IMR-90 (cell line): ENCODE results near the gene AMOTL2. TPM values are rescaled to one million over a fixed set of nuclear protein-coding genes. Genes with fewer than 3 reads are reported as not detected.

Experiments
- ATAC-seq: fragments of 200-7000 bp; cut with Tn5 transposase; 2 replicates; pipeline ENCODE4 v1.9.1; 2020; ENCODE audit warnings: low read depth, mild to moderate bottlenecking, moderate library complexity
- BruUV-seq: library from RNA; stranded (reverse); fragments of 400-500 nt; replicated peaks from 2 replicates; lab custom pipeline; 2021; lab: Mats Ljungman, UMichigan
- CTCF ChIA-PET: fragments of 300-600 bp; formaldehyde crosslinking; extraction: SDS; loops from one replicate; lab custom pipeline; 2021; ENCODE audit warnings: antibody characterized with exemption; lab: Yijun Ruan, JAX
- POLR2A ChIA-PET: fragments of 300-600 bp; sonication (Branson Sonifier 250); formaldehyde crosslinking; loops from one replicate; lab custom pipeline; 2022; ENCODE audit warnings: antibody characterized with exemption; ENCODE audit not compliant: unreplicated experiment; lab: Charles Lee
- DNase-seq: peaks from one replicate; pipeline ENCODE4 v3.0.0; 2013
- H2AFZ ChIP-seq: replicated peaks from 2 replicates; pipeline ENCODE3; 2013; ENCODE audit warnings: low read length, mild to moderate bottlenecking; ENCODE audit not compliant: poor library complexity
- H2AK5ac ChIP-seq: 2 replicates; pipeline ENCODE4 v1.6.1; 2013; ENCODE audit warnings: low read depth, low read length, inconsistent platforms
- H2AK9ac ChIP-seq: replicated peaks from 2 replicates; pipeline ENCODE3; 2013; ENCODE audit warnings: mild to moderate bottlenecking, low read depth, low read length, moderate library complexity; ENCODE audit not compliant: poor library complexity
- H2BK120ac ChIP-seq: 2 replicates; pipeline ENCODE4 v1.6.1; 2013; ENCODE audit warnings: low read depth, low read length, inconsistent platforms
- H2BK15ac ChIP-seq: 3 replicates; pipeline ENCODE4 v1.6.1; 2013; ENCODE audit warnings: low read depth, low read length, inconsistent platforms
- H2BK20ac ChIP-seq: 2 replicates; pipeline ENCODE4 v1.6.1; 2013; ENCODE audit warnings: low read depth, mild to moderate bottlenecking, inconsistent platforms, low read length, moderate library complexity
- H2BK5ac ChIP-seq: 2 replicates; pipeline ENCODE4 v1.6.1; 2013; ENCODE audit warnings: mild to moderate bottlenecking, low read depth, low read length, inconsistent platforms; ENCODE audit not compliant: poor library complexity, severe bottlenecking
- H3K14ac ChIP-seq: replicated peaks from 2 replicates; pipeline ENCODE4 v1.6.1; 2013; ENCODE audit warnings: low read depth, low read length, inconsistent platforms
- H3K18ac ChIP-seq: 2 replicates; pipeline ENCODE4 v1.6.1; 2013; ENCODE audit warnings: low read depth, low read length, control low read depth
- H3K23ac ChIP-seq: 2 replicates; pipeline ENCODE4 v1.6.1; 2013; ENCODE audit warnings: low read depth, low read length, inconsistent platforms
- H3K27ac ChIP-seq: 2 replicates; pipeline ENCODE4 v1.5.1; 2013; ENCODE audit warnings: mild to moderate bottlenecking, control low read depth, low read length; ENCODE audit not compliant: insufficient read depth
- H3K27me3 ChIP-seq: 2 replicates; pipeline ENCODE4 v1.6.1; 2013; ENCODE audit warnings: low read length; ENCODE audit not compliant: control insufficient read depth, insufficient read depth
- H3K36me3 ChIP-seq: 2 replicates; pipeline ENCODE4 v1.6.1; 2013; ENCODE audit warnings: low read length, mixed read lengths; ENCODE audit not compliant: control insufficient read depth, insufficient read depth
- H3K4ac ChIP-seq: 2 replicates; pipeline ENCODE4 v1.6.1; 2013; ENCODE audit warnings: low read depth, low read length, inconsistent platforms
- H3K4me1 ChIP-seq: 2 replicates; pipeline ENCODE4 v1.6.1; 2013; ENCODE audit warnings: low read length, mixed read lengths; ENCODE audit not compliant: control insufficient read depth, insufficient read depth
- H3K4me2 ChIP-seq: 2 replicates; pipeline ENCODE4 v1.6.1; 2013; ENCODE audit warnings: low read depth, mild to moderate bottlenecking, control low read depth, low read length, moderate library complexity
- H3K4me3 ChIP-seq: 2 replicates; pipeline ENCODE4 v1.5.1; 2013; ENCODE audit warnings: low read depth, mild to moderate bottlenecking, control low read depth, low read length, moderate library complexity; ENCODE audit not compliant: insufficient read depth
- H3K56ac ChIP-seq: 2 replicates; pipeline ENCODE4 v1.6.1; 2013; ENCODE audit warnings: low read length, inconsistent platforms; ENCODE audit not compliant: insufficient read depth; ENCODE audit errors: extremely low read depth
- H3K79me1 ChIP-seq, 2 experiments: 2 replicates each; pipeline ENCODE4 v1.6.1; 2013; ENCODE audit warnings: low read length in 2 of 2, inconsistent platforms in 1 of 2, low read depth in 1 of 2
- H3K9ac ChIP-seq: 2 replicates; pipeline ENCODE4 v1.6.1; 2013; ENCODE audit warnings: low read depth, low read length, control low read depth
- H3K9me1 ChIP-seq: 2 replicates; pipeline ENCODE4 v1.6.1; 2013; ENCODE audit warnings: low read length, inconsistent platforms; ENCODE audit not compliant: insufficient read depth
- H3K9me3 ChIP-seq: 2 replicates; pipeline ENCODE4 v1.6.1; 2013; ENCODE audit warnings: low read length; ENCODE audit not compliant: control insufficient read depth, insufficient read depth
- H4K20me1 ChIP-seq: 2 replicates; pipeline ENCODE4 v1.6.1; 2013; ENCODE audit warnings: low read length, inconsistent platforms; ENCODE audit not compliant: insufficient read depth
- H4K5ac ChIP-seq: 2 replicates; pipeline ENCODE4 v1.6.1; 2013; ENCODE audit warnings: mild to moderate bottlenecking, low read depth, low read length, control low read depth
- H4K8ac ChIP-seq, 2 experiments: 2 replicates each; pipeline ENCODE4 v1.6.1; 2013; ENCODE audit warnings: low read depth in 2 of 2, low read length in 2 of 2, control low read depth in 1 of 2, inconsistent platforms in 1 of 2
- H4K91ac ChIP-seq: 2 replicates; pipeline ENCODE4 v1.6.1; 2013; ENCODE audit warnings: low read depth, low read length, inconsistent platforms; ENCODE audit not compliant: insufficient read depth
- BHLHE40 ChIP-seq: fragments of 150-350 bp; IDR thresholded peaks from 2 replicates; pipeline ENCODE4 v1.6.1; 2016; ENCODE audit warnings: mild to moderate bottlenecking, low read depth, low read length
- NFE2L2 ChIP-seq: fragments of 150-350 bp; IDR thresholded peaks from 2 replicates; pipeline ENCODE4 v1.6.1; 2016; ENCODE audit warnings: low read depth, mild to moderate bottlenecking, low read length
- WGBS, 2 experiments: methylation state at CpG; one replicate each; pipeline versions ENCODE4 v1.1.5 to v1.1.7; 2013; ENCODE audit warnings: missing lambda C conversion rate in 2 of 2; ENCODE audit not compliant: insufficient read length in 1 of 2; ENCODE audit errors: extremely low coverage in 2 of 2; 5-methylcytosine and 5-hydroxymethylcytosine counted together
- dilution Hi-C: fragments of 300-500 bp; cut with HindIII; formaldehyde crosslinking; loops from one replicate; pipeline ENCODE4 v1.14.3; 2018; ENCODE audit warnings: low sequenced_read_pairs; ENCODE audit not compliant: unreplicated experiment
- in situ Hi-C: fragments of 300-500 bp; cut with MboI; formaldehyde crosslinking; loops from 3 replicates; pipeline ENCODE4 v1.14.3; 2019; ENCODE audit warnings: low sequenced_read_pairs, inconsistent platforms, mixed read lengths
- intact Hi-C: fragments of 100-400 bp; cut with micrococcal nuclease; formaldehyde crosslinking; loops from 2 replicates; pipeline ENCODE4 v1.10.0; 2022
- polyA plus RNA-seq, 3 experiments: library from polyadenylated mRNA; depleted of rRNA; stranded (reverse); fragments of >200 nt; gene quantifications; 2 replicates each; pipeline ENCODE4 v1.2.3, GENCODE V29; 2012; ENCODE audit warnings: low replicate concordance in 1 of 3
- total RNA-seq: library from RNA; depleted of rRNA; stranded (reverse); fragments of >200 nt; gene quantifications from 2 replicates; pipeline ENCODE4 v1.2.3, GENCODE V29; 2012

The AMOTL2 gene
- total and polyA plus RNA-seq, 2 of the 4 experiments (the other 2 are of a cell fraction), result 162 to 176 TPM

DNA sequence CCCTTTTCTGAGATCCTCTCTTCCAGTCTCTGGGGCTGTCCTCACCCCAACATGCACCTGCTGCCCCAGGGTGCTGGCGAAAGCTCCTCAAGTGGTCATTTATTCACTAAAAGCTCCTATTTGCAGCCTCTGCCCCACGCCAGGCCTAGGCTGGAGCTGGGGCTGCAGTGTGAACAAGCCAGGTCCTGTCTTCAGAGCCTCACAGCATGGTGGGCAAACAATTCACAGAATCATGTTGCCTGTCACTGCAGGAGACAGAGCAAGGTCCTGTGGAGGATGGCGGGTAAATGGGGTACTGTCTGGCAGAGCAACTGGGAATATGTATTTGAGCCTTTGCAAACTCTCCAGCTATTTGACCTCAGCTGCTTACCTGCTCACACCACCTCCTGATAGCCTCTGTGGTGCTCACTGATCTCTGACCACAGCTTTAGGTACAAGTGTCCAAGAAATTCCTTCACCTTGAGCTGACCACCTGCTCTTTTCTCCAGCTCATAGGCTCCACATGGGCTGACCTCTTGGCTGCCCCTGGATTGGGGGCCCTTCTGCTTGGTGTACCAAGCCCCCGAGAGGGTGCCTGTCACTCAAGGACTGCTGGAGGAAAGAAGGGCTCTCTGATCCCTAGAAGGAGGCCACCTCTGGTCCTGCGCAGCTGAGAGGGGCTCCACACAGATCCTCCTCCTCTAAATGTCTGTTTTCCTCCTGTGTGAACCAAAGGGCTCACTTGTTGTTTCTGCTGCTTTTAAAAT lies 35.6 kb downstream of the AMOTL2 start:
- peaks cover 0 to 16% of the 10 kb centered on the region in 2 experiments; a peak in 2 of 4 replicates for H3K79me1 ChIP-seq
- no peak overlapping the region for H3K4me2 ChIP-seq
- dilution Hi-C loops, result no loop called here
- H4K91ac ChIP-seq, result peak overlapping the region; percentile 27
- H2AK9ac ChIP-seq, result no peak overlapping the region
- no peaks in the 10 kb centered on the region for H3K27me3 ChIP-seq
- WGBS, 2 experiments, result 100% methylated on average over 1 of the region's 5 CpGs; no CpG with 5 or more reads in 1 of the 2 experiments
- no peaks in the 10 kb centered on the region for H3K9me3 ChIP-seq
- peaks cover 33% of the 10 kb centered on the region for H3K9me1 ChIP-seq
- H3K4me1 ChIP-seq, result peaks cover 40% of the 10 kb centered on the region
- H3K56ac ChIP-seq, result no peak overlapping the region
- H2BK15ac ChIP-seq, result peak overlapping the region; percentile 60; the same call in 2 of the 3 replicates
- DNase-seq (no peak), ATAC-seq (no peak)
- no peak overlapping the region for H3K4me3 ChIP-seq
- H4K20me1 ChIP-seq, result no peaks in the 10 kb centered on the region
- no peak overlapping the region for H3K9ac ChIP-seq
- no TSS peak for BruUV-seq
- no peak overlapping the region for H4K5ac ChIP-seq
- no peak overlapping the region for H3K23ac ChIP-seq
- no peak overlapping the region for H3K18ac ChIP-seq
- H3K4ac ChIP-seq, result peak overlapping the region; percentile 50
- no peak for TF ChIP-seq BHLHE40
- TF ChIP-seq NFE2L2, result no peak
- in situ Hi-C loops, result no loop called here
- intact Hi-C loops, result no loop called here
- H2AFZ ChIP-seq, result peak overlapping the region; percentile 45
- peak overlapping the region; percentile 83; the same call in 1 of the 2 replicates for H2AK5ac ChIP-seq
- peak overlapping the region; percentile 28 for H2BK20ac ChIP-seq
- no peak overlapping the region for H4K8ac ChIP-seq
- peak overlapping the region; percentile 61 for H2BK120ac ChIP-seq
- H3K36me3 ChIP-seq, result no peaks in the 10 kb centered on the region
- no peak overlapping the region for H2BK5ac ChIP-seq
- ChIA-PET CTCF (no interaction called here), POLR2A (interaction anchor here (0.5 to 0.6 kb wide), 2 partner anchors 23 to 34 kb away, joined by 3 to 4 read pairs; no protein-coding TSS in a partner anchor)
- no peak overlapping the region for H3K27ac ChIP-seq
- no peak overlapping the region for H3K14ac ChIP-seq
